H1 (cell line): ENCODE results near the gene GPR143. TPM values are rescaled to one million over a fixed set of nuclear protein-coding genes. Genes with fewer than 3 reads are reported as not detected.

Source experiments
- CTCF ChIA-PET: fragments of 300-600 bp; sonication (Branson Sonifier 250); formaldehyde crosslinking; loops from one replicate; lab custom pipeline; 2021; ENCODE audit not compliant: partially characterized antibody; lab: Charles Lee
- POLR2A ChIA-PET: fragments of 300-600 bp; sonication (Branson Sonifier 250); formaldehyde crosslinking; loops from one replicate; lab custom pipeline; 2021; ENCODE audit warnings: inconsistent platforms; ENCODE audit not compliant: partially characterized antibody; lab: Charles Lee
- DNase-seq, 2 experiments: peaks; one replicate each; pipeline versions ENCODE4 v3.0.0 to v3.0.0-alpha.2; 2010 to 2022; ENCODE audit warnings: low spot score in 2 of 2, low read depth in 1 of 2, mixed read lengths in 1 of 2
- FAIRE-seq: peaks from 2 replicates; lab custom pipeline; 2011; peaks lifted over from hg19 to GRCh38; lab: Jason Lieb, UNC
- H2AFZ ChIP-seq: 2 replicates; pipeline ENCODE4 v1.8.1; 2012; ENCODE audit warnings: low read length, inconsistent platforms
- H2AK5ac ChIP-seq: 2 replicates; pipeline ENCODE4 v1.6.1; 2013; ENCODE audit warnings: low read depth, low read length
- H2BK120ac ChIP-seq: replicated peaks from 2 replicates; pipeline ENCODE3; 2013; ENCODE audit warnings: low read depth, low read length, inconsistent platforms
- H2BK12ac ChIP-seq: 2 replicates; pipeline ENCODE4 v1.6.1; 2013; ENCODE audit warnings: low read depth, low read length
- H2BK15ac ChIP-seq: 2 replicates; pipeline ENCODE4 v1.6.1; 2013; ENCODE audit warnings: low read length
- H2BK20ac ChIP-seq: 2 replicates; pipeline ENCODE4 v1.6.1; 2013; ENCODE audit warnings: low read length
- H2BK5ac ChIP-seq: 2 replicates; pipeline ENCODE4 v1.6.1; 2013; ENCODE audit warnings: low read depth, low read length
- H3K14ac ChIP-seq: 2 replicates; pipeline ENCODE4 v1.6.1; 2013; ENCODE audit warnings: inconsistent platforms; ENCODE audit not compliant: insufficient read length
- H3K18ac ChIP-seq: 2 replicates; pipeline ENCODE4 v1.6.1; 2013; ENCODE audit warnings: low read length; ENCODE audit errors: extremely low read depth
- H3K23ac ChIP-seq: 2 replicates; pipeline ENCODE4 v1.6.1; 2013; ENCODE audit warnings: inconsistent platforms; ENCODE audit not compliant: insufficient read length
- H3K23me2 ChIP-seq: 2 replicates; pipeline ENCODE4 v1.6.1; 2013; ENCODE audit warnings: low read depth, low read length
- H3K27ac ChIP-seq: 2 replicates; pipeline ENCODE4 v1.6.1; 2011; ENCODE audit warnings: low read depth, low read length, inconsistent platforms
- H3K27me3 ChIP-seq, 4 experiments: replicated peaks in 1 of 4; 1 replicate in 1 of 4; 2 replicates in 3 of 4; pipeline versions ENCODE4 v1.6.1 to v1.8.1; 2011 to 2013; ENCODE audit warnings: low read length in 3 of 4, mild to moderate bottlenecking in 3 of 4, inconsistent platforms in 2 of 4, mixed read lengths in 2 of 4, moderate library complexity in 1 of 4; ENCODE audit not compliant: control insufficient read depth in 3 of 4, insufficient read depth in 3 of 4; ENCODE audit errors: extremely low read depth in 1 of 4
- H3K36me3 ChIP-seq, 4 experiments: 2 replicates each; pipeline versions ENCODE4 v1.6.1 to v1.8.1; 2011 to 2013; ENCODE audit warnings: mild to moderate bottlenecking in 4 of 4, low read length in 3 of 4, moderate library complexity in 2 of 4, control low read depth in 1 of 4, inconsistent platforms in 1 of 4; ENCODE audit not compliant: insufficient read depth in 4 of 4, control insufficient read depth in 2 of 4
- H3K4ac ChIP-seq: replicated peaks from 2 replicates; pipeline ENCODE3; 2013; ENCODE audit warnings: low read length, low read depth, mixed read lengths, inconsistent platforms; ENCODE audit not compliant: insufficient read length
- H3K4me1 ChIP-seq, 4 experiments: replicated peaks in 1 of 4; 1 replicate in 1 of 4; 2 replicates in 3 of 4; pipeline versions ENCODE4 v1.6.1 to v1.8.1; 2011 to 2013; ENCODE audit warnings: low read length in 3 of 4, inconsistent platforms in 2 of 4, mixed read lengths in 1 of 4; ENCODE audit not compliant: insufficient read depth in 4 of 4, control insufficient read depth in 3 of 4
- H3K4me2 ChIP-seq, 2 experiments: 2 replicates each; pipeline versions ENCODE4 v1.6.1 to v1.8.1; 2011 to 2013; ENCODE audit warnings: low read depth in 2 of 2, low read length in 2 of 2, control low read depth in 1 of 2, inconsistent platforms in 1 of 2, mild to moderate bottlenecking in 1 of 2; ENCODE audit not compliant: insufficient read depth in 1 of 2
- H3K4me3 ChIP-seq, 4 experiments: fragments of 200-600, 300-600 bp in 1 of 4; sonication (generic), shearing (Covaris generic), sonication (Bioruptor Twin) in 1 of 4; 2 replicates each; pipeline versions ENCODE4 v1.5.1 to v1.8.1; 2011 to 2016; ENCODE audit warnings: low read length in 4 of 4, low read depth in 3 of 4, control low read depth in 2 of 4, inconsistent platforms in 2 of 4, mild to moderate bottlenecking in 2 of 4, mixed read lengths in 1 of 4, moderate library complexity in 1 of 4; ENCODE audit not compliant: insufficient read depth in 2 of 4; ENCODE audit errors: extremely low read depth in 1 of 4
- H3K56ac ChIP-seq: replicated peaks from 2 replicates; pipeline ENCODE3; 2013; ENCODE audit warnings: low read depth, mild to moderate bottlenecking, mixed read lengths, low read length, inconsistent platforms; ENCODE audit not compliant: insufficient read length
- H3K79me1 ChIP-seq: 2 replicates; pipeline ENCODE4 v1.6.1; 2013; ENCODE audit warnings: low read depth, low read length, control low read depth
- H3K79me2 ChIP-seq, 2 experiments: 2 replicates each; pipeline versions ENCODE4 v1.6.1 to v1.8.1; 2012 to 2013; ENCODE audit warnings: low read length in 2 of 2, mild to moderate bottlenecking in 2 of 2, inconsistent platforms in 1 of 2; ENCODE audit not compliant: insufficient read depth in 2 of 2, control insufficient read depth in 1 of 2
- H3K9ac ChIP-seq, 4 experiments: replicated peaks in 1 of 4; 1 replicate in 1 of 4; 2 replicates in 3 of 4; pipeline versions ENCODE4 v1.6.1 to v1.8.1; 2011 to 2013; ENCODE audit warnings: low read depth in 3 of 4, low read length in 3 of 4, control low read depth in 2 of 4, mild to moderate bottlenecking in 2 of 4, moderate library complexity in 2 of 4, inconsistent platforms in 1 of 4; ENCODE audit errors: extremely low read depth in 1 of 4
- H3K9me3 ChIP-seq, 2 experiments: 2 replicates each; pipeline versions ENCODE4 v1.6.1 to v1.8.1; 2012 to 2013; ENCODE audit warnings: mild to moderate bottlenecking in 2 of 2, moderate library complexity in 2 of 2, control low read depth in 1 of 2, inconsistent platforms in 1 of 2, low read depth in 1 of 2, low read length in 1 of 2, mixed read lengths in 1 of 2; ENCODE audit not compliant: insufficient read depth in 2 of 2
- H4K20me1 ChIP-seq, 2 experiments: replicated peaks in 1 of 2; 2 replicates each; pipeline versions ENCODE3 to v1.8.1; 2011 to 2013; ENCODE audit warnings: inconsistent platforms in 2 of 2, low read length in 2 of 2, mild to moderate bottlenecking in 1 of 2; ENCODE audit not compliant: insufficient read depth in 2 of 2, control insufficient read depth in 1 of 2
- H4K5ac ChIP-seq: 2 replicates; pipeline ENCODE4 v1.6.1; 2013; ENCODE audit warnings: low read length, low read depth, mixed read lengths, inconsistent platforms; ENCODE audit not compliant: insufficient read length
- H4K8ac ChIP-seq: 2 replicates; pipeline ENCODE4 v1.8.0; 2013; ENCODE audit warnings: mild to moderate bottlenecking, moderate library complexity, low read length, inconsistent platforms; ENCODE audit not compliant: insufficient read depth; ENCODE audit errors: extremely low read depth
- H4K91ac ChIP-seq: replicated peaks from 2 replicates; pipeline ENCODE3; 2013; ENCODE audit warnings: low read length, mixed read lengths, inconsistent platforms; ENCODE audit not compliant: insufficient read length
- BRCA1 ChIP-seq: IDR thresholded peaks from 2 replicates; pipeline ENCODE4 v1.6.1; 2012; ENCODE audit warnings: low read depth, low read length, improper control_type of control experiment
- GTF2F1 ChIP-seq: IDR thresholded peaks from 2 replicates; pipeline ENCODE4 v1.6.1; 2012; ENCODE audit warnings: low read depth, low read length, improper control_type of control experiment, borderline replicate concordance
- SIN3A ChIP-seq, 2 experiments: IDR thresholded peaks in 1 of 2; conservative IDR thresholded peaks in 1 of 2; 2 replicates each; pipeline ENCODE4 v1.6.1; 2011 to 2012; ENCODE audit warnings: low read length in 2 of 2, improper control_type of control experiment in 1 of 2, low read depth in 1 of 2, mild to moderate bottlenecking in 1 of 2
- SP1 ChIP-seq: IDR thresholded peaks from 2 replicates; pipeline ENCODE4 v1.6.1; 2011; ENCODE audit warnings: low read depth, low read length
- SRF ChIP-seq: IDR thresholded peaks from 2 replicates; pipeline ENCODE4 v1.6.1; 2011; ENCODE audit warnings: mild to moderate bottlenecking, low read depth, low read length, moderate library complexity
- TAF1 ChIP-seq: IDR thresholded peaks from 2 replicates; pipeline ENCODE4 v1.6.1; 2011; ENCODE audit warnings: mild to moderate bottlenecking, low read depth, low read length
- WGBS, 2 experiments: shearing (Covaris generic) in 1 of 2; methylation state at CpG; one replicate each; pipeline versions ENCODE4 v1.1.6 to v1.1.7; 2013 to 2015; ENCODE audit warnings: low lambda C conversion rate in 2 of 2, mixed read lengths in 2 of 2, inconsistent platforms in 1 of 2, low coverage in 1 of 2, missing lambda C conversion rate in 1 of 2; ENCODE audit not compliant: insufficient replicate concordance in 2 of 2, insufficient coverage in 1 of 2, insufficient read length in 1 of 2; ENCODE audit errors: extremely low coverage in 1 of 2, missing lambda C conversion rate in 1 of 2; 5-methylcytosine and 5-hydroxymethylcytosine counted together
- polyA plus RNA-seq, 7 experiments: library from polyadenylated mRNA; depleted of rRNA in 3 of 7; stranded (reverse) in 5 of 7; unstranded in 2 of 7; fragments of >200 nt in 5 of 7; fragments of 200-250 nt in 2 of 7; gene quantifications; 1 replicate in 5 of 7; 2 replicates in 1 of 7; 4 replicates in 1 of 7; pipeline versions ENCODE4 v1.2.1 to v1.2.3, GENCODE V29; 2011 to 2013; ENCODE audit warnings: missing spikeins in 2 of 7, mixed read lengths in 2 of 7
- total RNA-seq: library from RNA; stranded (reverse); fragmentation: NEBNext Ultra II Directional; extraction: Animal tissue kit (Norgen Biotek cat#: 25700); gene quantifications from 2 replicates; pipeline ENCODE4 v1.2.1, GENCODE V29; 2021

GPR143 gene
- total and polyA plus RNA-seq, 2 of the 8 experiments (the other 6 are each of a cell fraction or from before 2014, with no cell fraction given) = 18.5 to 30.7 TPM

DNA sequence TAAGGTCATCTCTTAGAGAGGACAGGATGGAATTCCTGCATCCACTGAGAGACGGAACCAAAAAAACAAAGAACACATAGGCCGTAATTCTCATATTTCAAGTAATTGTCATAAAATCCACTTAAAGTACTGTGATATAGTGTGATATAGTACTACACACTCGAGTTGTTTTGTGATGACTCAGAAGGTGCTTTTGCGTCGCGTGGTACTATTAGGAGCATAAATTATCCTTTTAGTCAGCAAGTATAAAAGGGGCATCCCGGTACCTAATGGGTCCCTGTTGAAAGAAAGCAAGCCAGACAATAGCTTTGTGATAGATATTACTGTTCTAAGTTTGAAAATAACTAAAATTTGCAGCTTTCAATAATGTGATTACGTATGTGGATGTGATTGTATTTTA lies 55.3 kb downstream of the GPR143 start:
- H3K4me1 ChIP-seq = no peaks in the 10 kb centered on the region
- no peak overlapping the region for H3K18ac ChIP-seq
- H3K4ac ChIP-seq = no peak overlapping the region
- H3K27ac ChIP-seq = no peak overlapping the region
- no peak overlapping the region for H3K9ac ChIP-seq
- no peak overlapping the region for H2BK5ac ChIP-seq
- no peak overlapping the region for H2BK120ac ChIP-seq
- H3K56ac ChIP-seq = no peak overlapping the region
- H3K79me1 ChIP-seq = no peaks in the 10 kb centered on the region
- FAIRE-seq = no peak
- no peak overlapping the region for H4K5ac ChIP-seq
- whole genome bisulfite sequencing, 2 experiments = 83% methylated on average over 8 of the region's 8 CpGs; no CpG with 5 or more reads in 1 of the 2 experiments
- no peak overlapping the region for H4K8ac ChIP-seq
- peaks cover 0 to 2% of the 10 kb centered on the region in 2 experiments; a peak in 1 of 4 replicates for H3K9me3 ChIP-seq
- POLR2A ChIA-PET = no interaction called here
- H3K27me3 ChIP-seq = no peaks in the 10 kb centered on the region
- no peak overlapping the region for H2BK15ac ChIP-seq
- H4K20me1 ChIP-seq = no peaks in the 10 kb centered on the region
- no peak for DNase-seq
- no peak overlapping the region for H2BK20ac ChIP-seq
- H4K91ac ChIP-seq = no peak overlapping the region
- no peak overlapping the region for H3K4me2 ChIP-seq
- no peak overlapping the region for H2AK5ac ChIP-seq
- no peaks in the 10 kb centered on the region for H3K79me2 ChIP-seq
- peaks cover 0 to 40% (median 17%) of the 10 kb centered on the region in 4 experiments; a peak in 6 of 8 replicates for H3K36me3 ChIP-seq
- no peak overlapping the region for H3K23ac ChIP-seq
- TF ChIP-seq GTF2F1 = no peak
- no peak for TF ChIP-seq TAF1
- TF ChIP-seq SIN3A (conservative IDR thresholded peaks at IDR 0.05 in 1 of 2, IDR thresholded peaks at IDR 0.05 in 1 of 2; ENCODE audit: low read depth in 1 of 2, low read length in 2 of 2) = no peak
- TF ChIP-seq SRF = no peak
- TF ChIP-seq BRCA1 = no peak
- no peak for TF ChIP-seq SP1
- H2AFZ ChIP-seq = no peak overlapping the region
- no peak overlapping the region for H3K14ac ChIP-seq
- H3K23me2 ChIP-seq = no peaks in the 10 kb centered on the region
- no peak overlapping the region for H2BK12ac ChIP-seq
- CTCF ChIA-PET = interaction anchor here (1.0 to 3.2 kb wide), 2 partner anchors 10 to 17 kb away, joined by 3 to 17 read pairs; no protein-coding TSS in a partner anchor
- H3K4me3 ChIP-seq = no peak overlapping the region
